HEK293 (cell line): Measurements from ENCODE around the gene RNASEH2B.

Source experiments
- CTCF ChIA-PET: fragments of 350-600 bp; formaldehyde crosslinking; extraction: SDS; loops from one replicate; lab custom pipeline; 2021; ENCODE audit warnings: antibody characterized with exemption; lab: Yijun Ruan, JAX
- POLR2A ChIA-PET: fragments of 300-600 bp; formaldehyde crosslinking; extraction: SDS; loops from one replicate; lab custom pipeline; 2020; ENCODE audit warnings: antibody characterized with exemption, inconsistent platforms; lab: Yijun Ruan, JAX
- H3K27ac ChIP-seq: fragments of 200-500 bp; sonication (Bioruptor generic); 2 replicates; pipeline ENCODE4 v1.5.1; 2014; ENCODE audit warnings: low read depth, low read length, control low read depth, inconsistent platforms; ENCODE audit errors: extremely low read depth
- H3K36me3 ChIP-seq, 2 experiments: fragments of 200-500 bp in 1 of 2; sonication (Bioruptor generic) in 1 of 2; 1 replicate in 1 of 2; 2 replicates in 1 of 2; pipeline ENCODE4 v1.5.1; 2014 to 2017; ENCODE audit warnings: inconsistent platforms in 2 of 2, low read length in 2 of 2; ENCODE audit not compliant: control insufficient read depth in 2 of 2, insufficient read depth in 1 of 2
- H3K4me1 ChIP-seq: fragments of 200-500 bp; sonication (Bioruptor generic); 2 replicates; pipeline ENCODE4 v1.5.1; 2014; ENCODE audit warnings: mild to moderate bottlenecking, low read length, inconsistent platforms; ENCODE audit not compliant: control insufficient read depth, insufficient read depth
- H3K4me3 ChIP-seq: 2 replicates; pipeline ENCODE4 v1.5.1; 2011; ENCODE audit warnings: low read depth, mild to moderate bottlenecking, control low read depth, low read length, moderate library complexity
- H3K9me3 ChIP-seq: fragments of 200-500 bp; sonication (Bioruptor generic); 2 replicates; pipeline ENCODE4 v1.5.1; 2014; ENCODE audit warnings: low read depth, low read length, inconsistent platforms; ENCODE audit not compliant: control insufficient read depth, insufficient read depth
- HOXD13 ChIP-seq: sonication (generic); formaldehyde crosslinking; IDR thresholded peaks from 2 replicates; pipeline ENCODE4 v1.8.0; 2022; ENCODE audit warnings: missing genetic modification reagents, borderline replicate concordance
- MEIS1 ChIP-seq: sonication (generic); formaldehyde crosslinking; IDR thresholded peaks from 2 replicates; pipeline ENCODE4 v1.8.1; 2022; ENCODE audit warnings: missing genetic modification reagents, mild to moderate bottlenecking, borderline replicate concordance
- PRDM2 ChIP-seq: fragments of 450-650 bp; formaldehyde crosslinking; IDR thresholded peaks from 2 replicates; pipeline ENCODE4 v1.5.1; 2016; ENCODE audit warnings: missing biosample characterization, missing genetic modification characterization, borderline replicate concordance
- PRDM4 ChIP-seq: fragments of 450-650 bp; formaldehyde crosslinking; IDR thresholded peaks from 2 replicates; pipeline ENCODE4 v1.5.1; 2017; ENCODE audit warnings: missing biosample characterization, missing genetic modification characterization
- YY1 ChIP-seq: fragments of 450-650 bp; formaldehyde crosslinking; IDR thresholded peaks from 2 replicates; pipeline ENCODE4 v1.5.1; 2018; ENCODE audit warnings: missing biosample characterization, missing genetic modification characterization
- YY2 ChIP-seq: fragments of 450-650 bp; formaldehyde crosslinking; IDR thresholded peaks from 2 replicates; pipeline ENCODE4 v1.5.1; 2016; ENCODE audit warnings: missing biosample characterization, missing genetic modification characterization
- ZEB2 ChIP-seq: fragments of 450-650 bp; formaldehyde crosslinking; IDR thresholded peaks from 2 replicates; pipeline ENCODE4 v1.5.1; 2016; ENCODE audit warnings: missing biosample characterization, missing genetic modification characterization
- ZNF26 ChIP-seq: fragments of 450-650 bp; formaldehyde crosslinking; IDR thresholded peaks from 2 replicates; pipeline ENCODE4 v1.5.1; 2016; ENCODE audit warnings: missing biosample characterization, missing genetic modification characterization
- ZNF473 ChIP-seq: fragments of 450-650 bp; formaldehyde crosslinking; IDR thresholded peaks from 2 replicates; pipeline ENCODE4 v1.5.1; 2017; ENCODE audit warnings: missing biosample characterization, missing genetic modification characterization
- ZNF555 ChIP-seq: fragments of 450-650 bp; formaldehyde crosslinking; conservative IDR thresholded peaks from 2 replicates; pipeline ENCODE4 v1.5.1; 2017; ENCODE audit warnings: missing biosample characterization, mild to moderate bottlenecking, missing genetic modification characterization, inconsistent platforms
- ZNF623 ChIP-seq: fragments of 450-650 bp; formaldehyde crosslinking; IDR thresholded peaks from 2 replicates; pipeline ENCODE4 v1.5.1; 2016; ENCODE audit warnings: missing biosample characterization, missing genetic modification characterization
- ZNF639 ChIP-seq: fragments of 450-650 bp; formaldehyde crosslinking; IDR thresholded peaks from 2 replicates; pipeline ENCODE4 v1.5.1; 2016; ENCODE audit warnings: missing biosample characterization, missing genetic modification characterization
- ZNF670 ChIP-seq: fragments of 450-650 bp; formaldehyde crosslinking; IDR thresholded peaks from 2 replicates; pipeline ENCODE4 v1.5.1; 2016; ENCODE audit warnings: missing biosample characterization, missing genetic modification characterization, low read depth
- ZNF677 ChIP-seq: fragments of 450-650 bp; IDR thresholded peaks from 2 replicates; pipeline ENCODE4 v1.5.0; 2018; ENCODE audit warnings: missing biosample characterization, mild to moderate bottlenecking, missing genetic modification characterization, moderate library complexity
- ZSCAN30 ChIP-seq: fragments of 450-650 bp; IDR thresholded peaks from 2 replicates; pipeline ENCODE4 v1.5.1; 2018; ENCODE audit warnings: missing biosample characterization, mild to moderate bottlenecking, missing genetic modification characterization, moderate library complexity
- TF ChIP-seq, protein P1 (sequence below): fragments of 450-650 bp; formaldehyde crosslinking; IDR thresholded peaks from 2 replicates; pipeline ENCODE4 v1.5.1; 2017; ENCODE audit warnings: missing biosample characterization, missing genetic modification characterization
- TF ChIP-seq, protein P2 (sequence below): fragments of 450-650 bp; formaldehyde crosslinking; IDR thresholded peaks from 2 replicates; pipeline ENCODE4 v1.5.1; 2016; ENCODE audit warnings: missing biosample characterization, missing genetic modification characterization

The RNASEH2B gene

GRCh38 chr13:51003642-51004041 lies 94.1 kb downstream of the RNASEH2B start:
- Histone ChIP-seq H3K9me3 (no peaks in the 10 kb centered on the region), H3K4me1 (no peaks in the 10 kb centered on the region), H3K27ac (no peak overlapping the region), H3K36me3 (no peaks in the 10 kb centered on the region), H3K4me3 (no peak overlapping the region)
- TF ChIP-seq ZNF623 (tag by site-specific recombination): no peak
- ChIA-PET POLR2A (no interaction called here), CTCF (interaction anchor here (0.6 kb wide), 1 partner anchor 282 kb away, joined by 3 read pairs; no protein-coding TSS in a partner anchor)

GRCh38 chr13:51004111-51004865 lies 94.7 kb downstream of the RNASEH2B start:
- Histone ChIP-seq H3K9me3 (no peaks in the 10 kb centered on the region), H3K27ac (no peak overlapping the region), H3K4me1 (no peaks in the 10 kb centered on the region), H3K36me3 (no peaks in the 10 kb centered on the region), H3K4me3 (no peak overlapping the region)
- TF ChIP-seq, protein P1, sequence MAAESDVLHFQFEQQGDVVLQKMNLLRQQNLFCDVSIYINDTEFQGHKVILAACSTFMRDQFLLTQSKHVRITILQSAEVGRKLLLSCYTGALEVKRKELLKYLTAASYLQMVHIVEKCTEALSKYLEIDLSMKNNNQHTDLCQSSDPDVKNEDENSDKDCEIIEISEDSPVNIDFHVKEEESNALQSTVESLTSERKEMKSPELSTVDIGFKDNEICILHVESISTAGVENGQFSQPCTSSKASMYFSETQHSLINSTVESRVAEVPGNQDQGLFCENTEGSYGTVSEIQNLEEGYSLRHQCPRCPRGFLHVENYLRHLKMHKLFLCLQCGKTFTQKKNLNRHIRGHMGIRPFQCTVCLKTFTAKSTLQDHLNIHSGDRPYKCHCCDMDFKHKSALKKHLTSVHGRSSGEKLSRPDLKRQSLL: no peak
- TF ChIP-seq ZNF677 (tag by site-specific recombination): no peak
- no peak for TF ChIP-seq ZSCAN30 (tag by site-specific recombination)
- no peak for TF ChIP-seq MEIS1 (CRISPR knock-in tag)
- TF ChIP-seq YY2 (tag by site-specific recombination): no peak
- TF ChIP-seq PRDM2 (tag by site-specific recombination): no peak
- TF ChIP-seq ZEB2 (tag by site-specific recombination): no peak
- no peak for TF ChIP-seq PRDM4 (tag by site-specific recombination)
- TF ChIP-seq ZNF639 (tag by site-specific recombination): no peak
- no peak for TF ChIP-seq HOXD13 (CRISPR knock-in tag)
- no peak for TF ChIP-seq ZNF555 (tag by site-specific recombination)
- TF ChIP-seq, protein P2, sequence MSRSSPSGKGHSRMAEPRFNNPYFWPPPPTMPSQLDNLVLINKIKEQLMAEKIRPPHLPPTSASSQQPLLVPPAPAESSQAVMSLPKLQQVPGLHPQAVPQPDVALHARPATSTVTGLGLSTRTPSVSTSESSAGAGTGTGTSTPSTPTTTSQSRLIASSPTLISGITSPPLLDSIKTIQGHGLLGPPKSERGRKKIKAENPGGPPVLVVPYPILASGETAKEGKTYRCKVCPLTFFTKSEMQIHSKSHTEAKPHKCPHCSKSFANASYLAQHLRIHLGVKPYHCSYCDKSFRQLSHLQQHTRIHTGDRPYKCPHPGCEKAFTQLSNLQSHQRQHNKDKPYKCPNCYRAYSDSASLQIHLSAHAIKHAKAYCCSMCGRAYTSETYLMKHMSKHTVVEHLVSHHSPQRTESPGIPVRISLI (tag by site-specific recombination): no peak
- TF ChIP-seq YY1 (tag by site-specific recombination): no peak
- no peak for TF ChIP-seq ZNF26
- no peak for TF ChIP-seq ZNF473 (tag by site-specific recombination)
- no peak for TF ChIP-seq ZNF623 (tag by site-specific recombination)
- no peak for TF ChIP-seq ZNF670 (tag by site-specific recombination)
- POLR2A ChIA-PET: no interaction called here
- CTCF ChIA-PET: no interaction called here
